ENCODE data around the gene ADAM10.

DNA sequence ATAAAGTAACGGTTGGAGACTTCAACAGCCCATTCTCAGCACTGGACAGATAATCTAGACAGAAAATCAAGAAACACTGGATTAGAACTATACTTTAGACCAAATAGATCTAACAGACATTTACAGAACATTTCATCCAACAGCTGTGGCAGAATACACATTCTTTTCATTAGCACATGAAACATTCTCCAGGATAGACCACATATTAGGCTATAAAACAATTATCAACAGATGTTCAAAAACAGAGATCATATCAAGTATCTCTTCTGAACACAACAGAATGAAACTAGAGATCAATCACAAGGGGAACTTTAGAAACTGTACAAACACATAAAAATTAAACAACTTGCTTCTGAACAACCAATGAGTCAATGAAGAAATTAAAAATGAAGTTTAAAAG lies 133.3 kb downstream of the ADAM10 start:
- TF ChIP-seq, protein P1, sequence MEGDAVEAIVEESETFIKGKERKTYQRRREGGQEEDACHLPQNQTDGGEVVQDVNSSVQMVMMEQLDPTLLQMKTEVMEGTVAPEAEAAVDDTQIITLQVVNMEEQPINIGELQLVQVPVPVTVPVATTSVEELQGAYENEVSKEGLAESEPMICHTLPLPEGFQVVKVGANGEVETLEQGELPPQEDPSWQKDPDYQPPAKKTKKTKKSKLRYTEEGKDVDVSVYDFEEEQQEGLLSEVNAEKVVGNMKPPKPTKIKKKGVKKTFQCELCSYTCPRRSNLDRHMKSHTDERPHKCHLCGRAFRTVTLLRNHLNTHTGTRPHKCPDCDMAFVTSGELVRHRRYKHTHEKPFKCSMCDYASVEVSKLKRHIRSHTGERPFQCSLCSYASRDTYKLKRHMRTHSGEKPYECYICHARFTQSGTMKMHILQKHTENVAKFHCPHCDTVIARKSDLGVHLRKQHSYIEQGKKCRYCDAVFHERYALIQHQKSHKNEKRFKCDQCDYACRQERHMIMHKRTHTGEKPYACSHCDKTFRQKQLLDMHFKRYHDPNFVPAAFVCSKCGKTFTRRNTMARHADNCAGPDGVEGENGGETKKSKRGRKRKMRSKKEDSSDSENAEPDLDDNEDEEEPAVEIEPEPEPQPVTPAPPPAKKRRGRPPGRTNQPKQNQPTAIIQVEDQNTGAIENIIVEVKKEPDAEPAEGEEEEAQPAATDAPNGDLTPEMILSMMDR (conservative IDR thresholded peaks at IDR 0.05; ENCODE audit: low read length), result no peak
- TF ChIP-seq EZH2phosphoT487 (IDR thresholded peaks at IDR 0.05; ENCODE audit: borderline replicate concordance, low read depth, low read length), result no peak
